HG03095 (cell line): ENCODE results near the gene KLHDC7A.

ENCODE experiments used
- ATAC-seq: cut with Tn5 transposase; IDR thresholded peaks from one replicate; pipeline ENCODE4 v1.9.1; 2021; ENCODE audit warnings: moderate library complexity; ENCODE audit not compliant: unreplicated experiment

The KLHDC7A gene

DNA sequence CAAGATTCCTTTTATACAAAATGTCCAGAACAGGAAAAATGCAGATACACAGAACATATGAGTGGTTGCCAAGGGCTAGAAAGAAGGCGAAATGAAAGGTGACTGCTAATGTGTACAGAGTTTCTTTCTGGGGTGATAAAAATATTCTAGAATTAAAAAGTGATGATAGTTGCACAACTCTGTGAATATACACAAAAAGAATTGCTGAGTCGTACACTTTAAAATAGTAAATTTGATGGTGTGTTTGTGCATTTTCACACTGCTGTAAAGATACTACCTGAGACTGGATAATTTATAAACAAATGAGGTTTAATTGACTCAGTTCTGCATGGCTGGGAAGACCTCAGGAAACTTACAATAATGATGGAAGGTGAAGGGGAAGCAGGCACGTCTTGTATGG lies 23.9 kb downstream of the KLHDC7A start:
- no peak for ATAC-seq

DNA sequence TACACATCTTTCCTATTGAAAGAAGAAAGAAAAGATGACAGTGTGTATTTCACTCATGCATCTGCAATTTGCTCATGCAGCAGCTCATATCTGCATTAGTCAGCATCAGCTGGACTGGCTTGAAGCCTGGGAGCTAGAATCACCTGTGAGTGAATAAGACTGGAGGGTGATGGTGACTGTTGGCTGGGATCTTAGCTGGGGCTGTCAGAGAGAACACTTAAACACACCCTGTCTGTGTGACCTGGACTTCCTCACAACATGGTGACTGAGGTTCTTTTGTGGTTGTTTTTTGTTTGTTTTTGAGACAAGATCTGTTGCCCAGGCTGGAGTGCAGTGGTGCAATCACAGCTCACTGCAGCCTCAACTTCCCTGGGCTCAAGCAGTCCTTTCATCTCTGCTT lies 24.9 kb downstream of the KLHDC7A start:
- ATAC-seq = no peak

DNA sequence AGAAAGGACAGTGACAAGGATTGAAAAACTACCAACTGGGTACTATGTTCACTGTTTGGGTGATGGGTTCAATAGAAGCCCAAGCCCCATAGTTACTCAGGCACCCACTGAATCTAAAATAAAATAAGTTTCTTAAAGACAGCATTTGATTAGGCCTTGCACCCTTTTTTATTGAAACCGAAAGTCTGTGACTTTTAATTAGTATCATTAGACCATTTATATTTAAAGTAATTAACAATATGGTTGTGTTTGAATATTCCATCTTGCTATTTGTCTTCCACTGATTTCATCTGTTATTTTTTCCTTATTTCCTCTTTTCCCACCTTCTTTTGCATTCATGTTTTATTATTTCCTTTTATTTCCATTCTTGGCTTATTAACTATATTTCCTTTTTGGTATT lies 27.4 kb downstream of the KLHDC7A start:
- no peak for ATAC-seq

DNA sequence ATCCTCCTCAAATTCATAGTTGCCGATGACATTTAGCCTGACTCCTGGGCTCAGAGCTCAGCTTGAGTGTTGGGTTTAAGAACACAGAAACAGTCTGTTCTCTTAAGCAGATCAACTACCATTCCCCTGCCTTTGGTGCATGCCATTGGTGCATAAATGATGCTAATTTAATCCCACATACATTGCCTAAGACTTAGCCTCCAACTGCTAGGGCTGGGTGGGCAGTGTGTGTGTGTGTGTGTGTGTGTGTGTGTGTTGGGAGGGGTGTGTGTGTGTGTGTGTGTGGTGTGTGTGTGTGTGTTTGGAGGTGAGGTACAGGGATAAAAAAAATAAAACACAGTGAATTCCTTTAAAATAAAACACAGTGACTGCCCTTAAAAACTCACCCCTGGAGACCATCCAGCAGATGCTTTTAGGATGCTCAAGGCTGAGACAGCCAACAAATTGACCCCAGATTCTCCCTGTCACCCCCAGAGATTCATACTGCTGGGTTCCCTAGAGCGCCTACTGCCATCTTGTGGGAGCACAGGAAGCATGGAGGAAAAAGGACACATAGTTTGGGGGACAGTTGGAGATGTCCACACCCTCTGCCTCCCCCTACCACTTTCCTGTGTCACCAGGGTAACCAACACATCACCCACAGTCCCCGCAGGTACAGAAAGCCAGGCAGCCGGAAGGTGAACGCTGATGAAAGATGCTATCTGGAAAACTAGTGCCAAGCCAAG lies 30.6 kb downstream of the KLHDC7A start:
- ATAC-seq = no peak

DNA sequence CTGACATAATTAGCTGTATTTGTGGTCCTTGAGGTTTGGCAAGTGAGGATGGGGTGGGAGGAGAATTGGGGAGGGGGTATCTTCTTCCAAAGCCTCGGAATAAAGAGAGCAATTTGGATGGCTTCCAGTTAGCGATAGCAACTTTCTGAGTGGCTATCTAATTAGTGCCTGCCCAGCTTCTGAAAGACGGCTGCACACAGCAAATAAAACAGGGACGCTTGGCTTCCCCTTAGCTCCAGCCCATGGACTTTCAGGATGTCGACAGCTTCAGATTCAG lies 31.1 kb downstream of the KLHDC7A start:
- ATAC-seq = no peak

DNA sequence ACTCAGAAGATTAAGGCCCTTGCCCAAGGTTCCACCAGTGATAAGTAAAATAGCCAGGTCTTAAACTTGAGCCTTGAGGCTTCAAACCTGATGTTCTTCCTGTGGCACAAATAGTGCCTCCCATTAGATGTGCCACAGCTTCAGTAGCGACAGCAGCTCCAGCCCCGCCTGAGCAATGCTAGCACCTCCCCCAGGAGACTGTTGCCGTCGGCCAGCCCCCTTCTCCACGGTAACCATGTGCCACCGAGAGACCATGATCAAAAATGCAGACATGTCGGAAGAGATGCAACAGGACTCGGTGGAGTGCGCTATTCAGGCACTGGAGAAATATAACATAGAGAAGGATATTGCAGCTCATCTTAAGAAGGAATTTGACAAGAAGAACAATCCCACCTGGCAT lies 32.2 kb downstream of the KLHDC7A start:
- no peak for ATAC-seq

DNA sequence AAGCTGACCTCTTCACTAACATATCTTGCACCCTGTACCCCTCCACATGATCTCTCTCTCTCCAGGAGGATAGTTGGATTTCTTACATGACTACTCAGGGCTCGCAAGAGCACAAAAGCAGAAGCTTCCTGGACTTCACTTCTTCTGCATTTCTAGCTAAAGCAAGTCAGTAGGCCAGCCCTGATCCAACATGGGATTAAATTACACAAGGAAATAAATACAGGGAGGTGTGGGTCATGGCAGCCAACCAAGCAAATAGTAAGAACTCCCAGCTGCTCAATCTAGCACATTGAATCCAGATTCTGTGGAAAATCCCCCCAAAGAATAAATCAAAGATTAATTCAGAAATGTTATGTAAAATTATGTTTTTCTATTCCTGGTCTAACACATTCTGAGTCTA lies 33.3 kb downstream of the KLHDC7A start:
- no peak for ATAC-seq

DNA sequence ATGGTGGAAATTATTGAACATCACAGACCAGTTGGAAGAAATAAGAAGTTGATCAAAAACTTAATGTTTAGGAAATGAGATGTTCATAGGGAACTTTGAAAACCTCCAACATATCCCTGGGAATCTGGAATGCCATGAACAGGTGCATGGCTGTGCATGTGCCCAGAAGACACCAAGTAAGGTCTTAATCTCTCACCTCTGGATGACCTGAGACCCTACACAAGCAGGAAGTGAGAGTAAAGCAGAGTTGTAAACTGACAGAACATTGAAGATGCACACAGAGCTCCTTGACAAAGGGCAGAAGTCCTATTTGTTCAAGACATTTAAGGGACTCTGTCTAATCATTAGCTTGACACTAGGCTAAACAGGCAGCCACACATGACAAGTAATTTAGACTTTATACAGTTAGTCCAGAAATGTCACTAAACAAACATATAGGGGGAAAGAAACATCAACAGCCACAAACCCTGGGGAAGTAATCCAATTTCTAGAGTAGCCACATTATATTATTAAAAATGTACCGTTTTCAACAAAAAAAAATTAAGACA lies 34.5 kb downstream of the KLHDC7A start:
- no peak for ATAC-seq

DNA sequence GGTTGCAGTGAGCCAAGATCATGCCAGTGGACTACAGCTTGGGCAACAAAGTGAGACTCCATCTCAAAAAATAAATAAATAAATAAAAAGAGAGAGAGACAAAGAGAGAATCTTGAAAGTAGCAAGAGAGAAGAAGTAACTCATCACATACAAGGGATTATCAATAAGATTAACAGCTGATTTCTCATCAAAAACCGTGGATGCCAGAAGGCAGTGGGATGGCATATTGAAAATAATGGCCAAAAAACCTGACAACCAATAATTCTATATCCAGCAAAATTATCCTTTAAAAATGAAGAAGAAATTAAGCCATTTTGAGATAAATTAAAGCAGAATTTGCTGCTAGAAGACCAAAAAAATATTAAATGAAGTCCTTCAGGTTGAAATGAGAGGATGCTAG lies 35.7 kb downstream of the KLHDC7A start:
- ATAC-seq = no peak

DNA sequence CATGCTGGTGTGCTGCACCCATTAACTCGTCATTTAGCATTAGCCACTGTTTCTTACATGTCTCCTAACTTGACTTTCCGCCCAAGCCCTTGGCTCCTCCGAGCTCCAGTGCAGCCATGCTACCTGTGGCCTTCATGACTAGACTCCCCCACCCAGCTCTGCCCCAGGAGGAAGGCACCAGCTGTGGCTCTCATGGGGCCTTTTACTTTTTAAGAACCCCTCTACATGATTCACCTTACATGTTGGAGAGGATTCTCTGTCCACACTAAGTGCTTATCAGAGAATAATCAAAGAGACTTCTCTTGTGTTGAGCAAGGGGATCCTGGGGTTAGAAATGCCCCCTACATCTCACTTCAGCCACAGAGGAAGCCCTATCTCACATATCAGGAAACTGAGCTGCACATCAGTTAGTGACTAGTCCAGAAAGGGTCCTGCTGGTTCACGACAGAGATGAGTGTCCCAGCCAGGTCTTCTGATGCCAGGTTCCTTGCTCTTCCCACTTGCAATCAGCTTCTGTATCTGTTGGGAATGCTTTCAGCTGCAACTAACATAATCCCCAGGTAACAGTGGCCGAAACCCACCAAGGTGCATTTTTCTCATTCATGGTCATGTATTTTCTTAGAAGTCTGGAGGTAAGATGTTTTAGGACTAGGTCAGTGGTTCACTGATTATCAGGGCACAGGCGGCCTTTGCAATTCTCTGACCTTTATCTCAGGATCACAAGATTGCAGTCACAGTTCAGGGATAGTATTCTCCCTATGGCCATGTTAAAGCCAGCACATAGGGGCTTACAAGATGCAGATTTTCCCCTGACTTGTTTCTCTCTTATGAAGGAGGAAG lies 45.9 kb downstream of the KLHDC7A start:
- no peak for ATAC-seq

DNA sequence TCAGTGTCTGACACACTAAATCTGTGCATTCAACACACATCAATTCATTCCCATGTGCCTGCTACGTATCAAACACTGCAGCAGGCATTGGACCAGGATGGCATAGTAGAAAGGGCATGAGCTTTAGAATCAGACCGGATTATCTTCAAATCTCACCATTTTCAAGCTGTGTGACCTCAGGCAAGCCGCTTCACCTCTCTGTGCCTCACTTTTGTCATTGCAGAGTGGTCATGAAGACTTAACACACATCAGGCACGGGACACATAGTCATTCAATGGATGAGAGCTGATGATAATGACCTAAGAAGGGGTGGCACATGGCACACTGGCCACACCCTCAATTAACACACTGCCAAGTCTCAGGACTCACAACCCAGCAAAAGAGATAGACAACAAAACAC lies 46.8 kb downstream of the KLHDC7A start:
- no peak for ATAC-seq

DNA sequence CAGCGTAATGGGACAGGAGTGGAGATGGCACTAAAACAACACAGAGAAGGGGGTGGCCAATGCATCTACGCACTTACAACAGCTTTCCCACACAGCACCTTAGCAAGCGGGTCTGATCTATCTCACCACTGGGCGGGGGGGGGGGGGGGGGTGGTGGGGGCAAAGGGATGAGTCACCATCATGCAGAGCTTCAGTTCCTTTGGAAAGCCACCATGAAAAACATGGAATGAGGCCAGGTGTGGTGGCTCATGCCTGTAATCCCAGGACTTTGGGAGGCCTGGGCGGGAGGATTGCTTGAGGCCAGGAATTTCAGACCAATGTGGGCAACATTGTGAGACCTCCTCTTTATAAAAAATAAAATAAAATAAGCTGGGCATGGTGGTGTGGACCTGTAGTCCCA lies 47.2 kb downstream of the KLHDC7A start:
- ATAC-seq = no peak

DNA sequence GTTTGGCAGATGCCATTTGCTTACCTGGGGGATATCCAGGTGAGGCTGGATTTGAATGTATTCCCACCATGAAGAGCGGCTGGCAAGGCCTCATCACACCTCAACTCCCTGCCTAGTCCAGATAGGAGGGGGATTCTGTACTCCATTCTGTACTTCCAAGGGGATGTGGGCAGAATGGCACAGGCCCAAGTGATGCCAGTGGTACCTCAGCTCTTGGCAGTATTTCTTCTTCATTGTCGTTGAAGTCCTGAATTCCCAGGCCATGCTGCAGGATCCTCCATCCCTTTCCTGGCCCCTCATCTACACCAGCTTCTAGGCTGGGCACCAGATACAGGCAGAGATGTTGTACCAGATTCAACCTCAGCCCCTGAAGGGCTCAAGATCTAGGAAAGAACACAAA lies 47.9 kb downstream of the KLHDC7A start:
- ATAC-seq = no peak

DNA sequence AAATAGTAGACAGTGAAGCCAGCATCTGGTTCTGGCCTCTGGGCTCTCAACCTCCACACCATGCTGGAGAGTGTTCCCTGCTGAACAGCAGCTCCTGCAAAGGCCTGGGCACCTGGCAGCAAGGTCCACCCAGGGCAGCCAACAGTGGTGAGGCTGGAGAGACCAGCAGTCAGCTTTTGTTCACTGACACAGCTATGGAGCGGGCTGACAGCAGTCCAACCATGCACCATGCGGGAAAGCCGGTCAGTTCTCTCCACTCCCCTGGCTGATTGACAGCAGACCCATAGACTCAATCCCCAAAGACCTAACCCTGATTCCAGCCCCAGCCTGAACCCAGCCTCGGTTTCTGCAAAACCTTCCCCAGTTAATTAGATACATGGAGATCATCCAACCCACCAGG lies 49.0 kb downstream of the KLHDC7A start:
- no peak for ATAC-seq

DNA sequence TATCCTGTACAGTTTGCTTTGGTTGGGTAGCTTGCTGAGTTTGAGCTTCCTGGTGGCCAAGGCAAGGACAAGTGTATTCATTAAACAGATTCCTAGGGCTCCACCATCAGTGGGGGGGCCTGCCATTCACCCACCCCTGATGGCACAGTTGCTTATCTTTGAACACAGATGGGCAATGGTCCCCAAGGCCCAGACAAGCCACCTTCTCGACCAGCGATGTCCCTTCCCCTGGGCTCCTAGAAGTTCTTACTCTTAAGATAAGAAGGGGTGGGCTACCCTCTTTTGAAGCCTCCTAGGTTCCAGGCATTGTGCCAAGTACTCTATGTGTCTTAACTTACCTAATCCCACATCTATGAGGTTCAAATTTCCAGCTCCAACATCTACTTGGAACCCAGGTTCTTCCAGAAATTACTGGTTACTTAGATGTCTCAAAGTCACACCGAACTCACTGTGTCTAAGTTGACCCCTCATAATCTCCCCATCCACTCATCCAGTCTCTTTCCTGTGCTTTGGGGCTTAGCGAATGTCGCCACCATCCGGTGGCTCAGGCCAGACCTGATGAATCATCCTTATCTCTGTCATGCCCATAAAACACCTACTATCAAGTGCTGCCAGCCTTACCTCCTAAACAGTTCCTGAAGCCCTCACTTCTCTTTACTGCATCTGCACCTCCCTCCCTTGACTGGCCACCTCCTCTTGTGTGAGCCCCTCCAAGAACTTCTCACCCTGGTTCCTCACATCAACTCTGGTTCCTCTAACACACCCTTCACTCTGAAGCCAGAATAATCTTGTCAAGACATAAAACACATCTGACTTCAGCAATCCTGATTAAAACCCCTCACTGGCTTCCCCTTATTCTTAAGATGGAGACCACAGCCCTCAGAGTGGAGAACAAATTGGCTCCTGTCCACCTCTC lies 50.1 kb downstream of the KLHDC7A start:
- no peak for ATAC-seq

DNA sequence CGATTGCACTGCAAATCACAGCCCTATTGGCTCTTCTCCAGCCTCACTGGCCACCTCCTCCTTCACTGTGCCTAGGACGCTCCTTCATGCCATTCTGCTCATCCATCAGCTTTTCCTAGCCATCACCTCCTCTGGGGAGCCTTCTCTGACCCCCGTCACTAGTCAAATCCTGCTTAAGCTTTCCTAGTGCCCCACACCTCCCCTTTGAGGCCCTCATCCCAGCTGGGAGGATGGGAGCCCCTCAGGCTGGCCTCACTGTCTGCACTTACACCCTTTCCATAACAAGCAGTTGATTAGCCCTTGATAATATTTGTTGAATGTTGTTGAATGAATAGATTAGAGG lies 50.7 kb downstream of the KLHDC7A start:
- ATAC-seq = no peak

DNA sequence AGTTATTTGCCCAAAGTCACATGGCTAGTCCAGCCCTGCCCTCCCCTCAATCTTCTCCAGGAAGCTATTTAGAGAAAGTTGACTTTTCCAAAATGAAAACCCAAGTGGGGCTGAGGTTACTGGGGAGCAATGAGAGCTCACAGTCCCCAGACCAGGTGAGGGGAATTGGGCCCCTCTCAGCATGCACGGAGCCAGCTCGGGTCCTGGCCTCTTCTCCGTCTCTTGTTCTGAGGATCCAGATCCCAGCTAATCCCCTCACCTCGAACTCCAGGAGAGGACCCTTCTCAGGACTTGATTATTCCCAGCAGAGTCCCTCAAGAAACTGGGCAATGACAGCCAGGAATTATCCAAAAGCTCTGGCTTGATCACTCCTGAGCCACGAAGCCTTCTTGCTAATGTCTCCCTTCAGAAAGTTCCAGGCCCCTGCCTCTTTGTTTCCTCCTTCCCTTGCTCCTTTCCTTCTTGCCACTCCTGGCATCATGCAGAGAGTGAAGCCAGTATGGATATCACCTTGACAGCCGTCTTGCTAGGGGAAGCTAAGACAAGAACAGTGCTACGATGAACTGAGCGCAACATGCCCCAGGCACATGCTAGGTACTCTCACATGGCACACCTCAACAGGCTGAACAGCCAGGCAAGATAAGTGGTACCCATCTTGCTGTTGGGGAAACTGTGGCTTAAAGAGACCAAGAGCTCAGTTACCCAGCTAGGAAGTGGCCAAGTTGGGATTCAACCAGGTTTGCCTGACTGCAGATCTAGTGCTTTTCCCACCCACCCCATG lies 51.9 kb downstream of the KLHDC7A start:
- no peak for ATAC-seq

DNA sequence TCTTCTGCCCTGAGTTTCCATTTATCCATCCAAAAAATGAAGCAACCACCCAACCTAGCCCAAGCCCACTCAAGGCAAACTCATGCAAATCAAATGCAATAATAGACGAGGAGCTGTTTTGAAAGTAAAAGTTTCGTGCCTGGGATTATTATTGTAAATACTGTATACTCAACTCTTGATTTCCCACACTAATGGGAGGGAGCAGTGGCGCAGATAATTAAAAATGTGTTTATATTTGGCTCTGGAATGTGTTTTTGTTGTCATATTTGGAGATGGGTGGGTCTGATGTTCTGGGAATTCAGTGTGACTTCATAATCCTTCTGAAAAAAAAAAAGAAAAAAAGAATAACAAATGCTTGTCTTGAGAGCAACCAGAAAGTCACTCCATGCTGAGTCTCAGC lies 52.5 kb downstream of the KLHDC7A start:
- ATAC-seq = no peak

DNA sequence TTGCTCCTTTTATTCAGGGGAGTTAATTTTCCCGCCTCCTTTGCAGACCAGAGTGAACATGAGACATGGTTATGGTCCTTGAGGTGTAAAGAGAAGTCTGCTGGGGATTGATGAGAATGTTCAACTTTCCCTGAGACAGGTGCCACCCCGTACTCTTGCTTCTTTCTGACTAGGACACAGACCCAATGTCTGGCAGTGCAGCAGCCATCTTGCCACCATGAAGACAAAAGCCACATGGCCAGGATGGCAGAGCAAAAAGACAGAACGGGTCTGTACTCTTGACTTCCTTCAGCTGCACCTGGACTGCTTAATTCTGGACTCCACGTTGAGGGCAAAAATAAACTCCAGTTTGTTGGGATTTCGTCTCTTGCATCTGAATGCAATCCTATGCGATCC lies 54.1 kb downstream of the KLHDC7A start:
- no peak for ATAC-seq
